ENCODE data around the gene MRPL1.

DNA sequence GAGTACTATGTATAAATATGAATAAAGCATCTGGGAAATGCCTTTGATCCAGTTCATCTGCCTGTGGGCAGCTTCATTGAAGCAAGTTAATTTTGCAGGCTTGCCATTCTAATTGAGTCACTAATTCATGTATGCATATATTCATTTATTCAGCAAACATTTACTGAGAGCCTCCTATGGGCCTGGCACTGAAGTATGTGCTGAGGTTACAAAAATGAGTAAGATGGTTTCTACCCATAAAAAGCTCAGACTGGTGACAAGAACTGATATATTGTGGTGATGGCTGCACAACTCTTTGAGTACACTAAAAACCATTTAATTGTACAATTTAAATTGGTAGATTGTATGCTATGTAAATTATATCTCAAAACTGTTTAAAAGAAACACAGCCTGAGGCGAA is 1.1 kb upstream of the MRPL1 start:
- TF ChIP-seq ZNF561 (tag by site-specific recombination; IDR thresholded peaks at IDR 0.05; ENCODE audit: borderline replicate concordance) (no peak), ZNF292 (tag by site-specific recombination; IDR thresholded peaks at IDR 0.05; ENCODE audit: borderline replicate concordance, low read depth) (no peak), ZNF621 (tag by site-specific recombination; IDR thresholded peaks at IDR 0.05) (no peak), KLF8 (tag by site-specific recombination; IDR thresholded peaks at IDR 0.05) (no peak), FEZF1 (tag by site-specific recombination; IDR thresholded peaks at IDR 0.05) (no peak), ZBTB1 (tag by site-specific recombination; IDR thresholded peaks at IDR 0.05) (no peak), ZNF311 (tag by site-specific recombination; IDR thresholded peaks at IDR 0.05; ENCODE audit: borderline replicate concordance) (no peak), ZNF248 (tag by site-specific recombination; IDR thresholded peaks at IDR 0.05) (no peak)
- TF ChIP-seq, protein P1, sequence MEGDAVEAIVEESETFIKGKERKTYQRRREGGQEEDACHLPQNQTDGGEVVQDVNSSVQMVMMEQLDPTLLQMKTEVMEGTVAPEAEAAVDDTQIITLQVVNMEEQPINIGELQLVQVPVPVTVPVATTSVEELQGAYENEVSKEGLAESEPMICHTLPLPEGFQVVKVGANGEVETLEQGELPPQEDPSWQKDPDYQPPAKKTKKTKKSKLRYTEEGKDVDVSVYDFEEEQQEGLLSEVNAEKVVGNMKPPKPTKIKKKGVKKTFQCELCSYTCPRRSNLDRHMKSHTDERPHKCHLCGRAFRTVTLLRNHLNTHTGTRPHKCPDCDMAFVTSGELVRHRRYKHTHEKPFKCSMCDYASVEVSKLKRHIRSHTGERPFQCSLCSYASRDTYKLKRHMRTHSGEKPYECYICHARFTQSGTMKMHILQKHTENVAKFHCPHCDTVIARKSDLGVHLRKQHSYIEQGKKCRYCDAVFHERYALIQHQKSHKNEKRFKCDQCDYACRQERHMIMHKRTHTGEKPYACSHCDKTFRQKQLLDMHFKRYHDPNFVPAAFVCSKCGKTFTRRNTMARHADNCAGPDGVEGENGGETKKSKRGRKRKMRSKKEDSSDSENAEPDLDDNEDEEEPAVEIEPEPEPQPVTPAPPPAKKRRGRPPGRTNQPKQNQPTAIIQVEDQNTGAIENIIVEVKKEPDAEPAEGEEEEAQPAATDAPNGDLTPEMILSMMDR (tag by site-specific recombination; IDR thresholded peaks at IDR 0.05) = no peak
- TF ChIP-seq, protein P2, sequence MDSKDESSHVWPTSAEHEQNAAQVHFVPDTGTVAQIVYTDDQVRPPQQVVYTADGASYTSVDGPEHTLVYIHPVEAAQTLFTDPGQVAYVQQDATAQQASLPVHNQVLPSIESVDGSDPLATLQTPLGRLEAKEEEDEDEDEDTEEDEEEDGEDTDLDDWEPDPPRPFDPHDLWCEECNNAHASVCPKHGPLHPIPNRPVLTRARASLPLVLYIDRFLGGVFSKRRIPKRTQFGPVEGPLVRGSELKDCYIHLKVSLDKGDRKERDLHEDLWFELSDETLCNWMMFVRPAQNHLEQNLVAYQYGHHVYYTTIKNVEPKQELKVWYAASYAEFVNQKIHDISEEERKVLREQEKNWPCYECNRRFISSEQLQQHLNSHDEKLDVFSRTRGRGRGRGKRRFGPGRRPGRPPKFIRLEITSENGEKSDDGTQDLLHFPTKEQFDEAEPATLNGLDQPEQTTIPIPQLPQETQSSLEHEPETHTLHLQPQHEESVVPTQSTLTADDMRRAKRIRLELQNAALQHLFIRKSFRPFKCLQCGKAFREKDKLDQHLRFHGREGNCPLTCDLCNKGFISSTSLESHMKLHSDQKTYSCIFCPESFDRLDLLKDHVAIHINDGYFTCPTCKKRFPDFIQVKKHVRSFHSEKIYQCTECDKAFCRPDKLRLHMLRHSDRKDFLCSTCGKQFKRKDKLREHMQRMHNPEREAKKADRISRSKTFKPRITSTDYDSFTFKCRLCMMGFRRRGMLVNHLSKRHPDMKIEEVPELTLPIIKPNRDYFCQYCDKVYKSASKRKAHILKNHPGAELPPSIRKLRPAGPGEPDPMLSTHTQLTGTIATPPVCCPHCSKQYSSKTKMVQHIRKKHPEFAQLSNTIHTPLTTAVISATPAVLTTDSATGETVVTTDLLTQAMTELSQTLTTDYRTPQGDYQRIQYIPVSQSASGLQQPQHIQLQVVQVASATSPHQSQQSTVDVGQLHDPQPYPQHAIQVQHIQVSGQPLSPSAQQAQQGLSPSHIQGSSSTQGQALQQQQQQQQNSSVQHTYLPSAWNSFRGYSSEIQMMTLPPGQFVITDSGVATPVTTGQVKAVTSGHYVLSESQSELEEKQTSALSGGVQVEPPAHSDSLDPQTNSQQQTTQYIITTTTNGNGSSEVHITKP (tag by site-specific recombination; IDR thresholded peaks at IDR 0.05) = no peak
- TF ChIP-seq, protein P3, sequence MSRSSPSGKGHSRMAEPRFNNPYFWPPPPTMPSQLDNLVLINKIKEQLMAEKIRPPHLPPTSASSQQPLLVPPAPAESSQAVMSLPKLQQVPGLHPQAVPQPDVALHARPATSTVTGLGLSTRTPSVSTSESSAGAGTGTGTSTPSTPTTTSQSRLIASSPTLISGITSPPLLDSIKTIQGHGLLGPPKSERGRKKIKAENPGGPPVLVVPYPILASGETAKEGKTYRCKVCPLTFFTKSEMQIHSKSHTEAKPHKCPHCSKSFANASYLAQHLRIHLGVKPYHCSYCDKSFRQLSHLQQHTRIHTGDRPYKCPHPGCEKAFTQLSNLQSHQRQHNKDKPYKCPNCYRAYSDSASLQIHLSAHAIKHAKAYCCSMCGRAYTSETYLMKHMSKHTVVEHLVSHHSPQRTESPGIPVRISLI (tag by site-specific recombination; IDR thresholded peaks at IDR 0.05) = no peak
